ENCODE results near the gene SORBS2.

The SORBS2 gene

DNA sequence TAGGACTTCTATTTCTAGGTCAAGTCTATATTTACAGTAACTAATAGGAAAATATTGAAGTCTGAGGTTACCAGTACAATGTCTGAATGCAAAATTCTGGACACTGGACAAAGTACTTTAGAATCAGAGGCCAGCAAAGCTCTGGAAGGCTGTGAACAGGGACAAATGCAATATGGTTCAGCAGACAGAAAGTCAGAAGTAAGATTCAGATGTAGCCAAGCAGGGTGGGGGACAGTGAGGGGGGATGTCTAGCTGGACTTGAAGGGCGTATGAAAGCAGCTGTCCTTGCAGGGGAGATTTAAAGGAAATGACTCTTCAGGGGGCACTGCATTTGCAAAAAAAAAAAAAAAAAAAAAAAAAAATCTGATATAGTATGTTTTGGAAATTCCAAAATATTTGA, 2.9 kb downstream of the SORBS2 start:
- Histone ChIP-seq H3K9ac (ENCODE audit: low read depth, low read length) (no peak overlapping the region), H3K4me1 (ENCODE audit: insufficient read depth, low read length) (no peaks in the 10 kb centered on the region), H3K4me3 (ENCODE audit: low read depth in 1 of 2, low read length in 2 of 2) (no peak overlapping the region), H3K9me3 (ENCODE audit: insufficient read depth, low read length, severe bottlenecking) (no peaks in the 10 kb centered on the region), H3K27me3 (ENCODE audit: insufficient read depth, low read length, poor library complexity) (peaks cover 18% of the 10 kb centered on the region), H3K36me3 (ENCODE audit: insufficient read depth, low read length) (no peaks in the 10 kb centered on the region), H2AFZ (ENCODE audit: low read depth, low read length) (no peak overlapping the region), H4K20me1 (ENCODE audit: insufficient read depth, low read length) (no peaks in the 10 kb centered on the region), H3K27ac (ENCODE audit: low read length) (no peak overlapping the region), H3K4me2 (ENCODE audit: insufficient read depth, low read length) (no peak overlapping the region), H3K79me2 (ENCODE audit: insufficient read depth, low read length) (no peaks in the 10 kb centered on the region)
- ATAC-seq (ENCODE audit: insufficient read depth, low read depth) (no peak), DNase-seq (no peak)
- TF ChIP-seq EZH2 (IDR thresholded peaks at IDR 0.05; ENCODE audit: borderline replicate concordance, low read depth, low read length, severe bottlenecking): no peak
- TF ChIP-seq, protein P1, sequence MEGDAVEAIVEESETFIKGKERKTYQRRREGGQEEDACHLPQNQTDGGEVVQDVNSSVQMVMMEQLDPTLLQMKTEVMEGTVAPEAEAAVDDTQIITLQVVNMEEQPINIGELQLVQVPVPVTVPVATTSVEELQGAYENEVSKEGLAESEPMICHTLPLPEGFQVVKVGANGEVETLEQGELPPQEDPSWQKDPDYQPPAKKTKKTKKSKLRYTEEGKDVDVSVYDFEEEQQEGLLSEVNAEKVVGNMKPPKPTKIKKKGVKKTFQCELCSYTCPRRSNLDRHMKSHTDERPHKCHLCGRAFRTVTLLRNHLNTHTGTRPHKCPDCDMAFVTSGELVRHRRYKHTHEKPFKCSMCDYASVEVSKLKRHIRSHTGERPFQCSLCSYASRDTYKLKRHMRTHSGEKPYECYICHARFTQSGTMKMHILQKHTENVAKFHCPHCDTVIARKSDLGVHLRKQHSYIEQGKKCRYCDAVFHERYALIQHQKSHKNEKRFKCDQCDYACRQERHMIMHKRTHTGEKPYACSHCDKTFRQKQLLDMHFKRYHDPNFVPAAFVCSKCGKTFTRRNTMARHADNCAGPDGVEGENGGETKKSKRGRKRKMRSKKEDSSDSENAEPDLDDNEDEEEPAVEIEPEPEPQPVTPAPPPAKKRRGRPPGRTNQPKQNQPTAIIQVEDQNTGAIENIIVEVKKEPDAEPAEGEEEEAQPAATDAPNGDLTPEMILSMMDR (IDR thresholded peaks at IDR 0.05; ENCODE audit: borderline replicate concordance, extremely low read depth, low read length, poor library complexity, severe bottlenecking): no peak

DNA sequence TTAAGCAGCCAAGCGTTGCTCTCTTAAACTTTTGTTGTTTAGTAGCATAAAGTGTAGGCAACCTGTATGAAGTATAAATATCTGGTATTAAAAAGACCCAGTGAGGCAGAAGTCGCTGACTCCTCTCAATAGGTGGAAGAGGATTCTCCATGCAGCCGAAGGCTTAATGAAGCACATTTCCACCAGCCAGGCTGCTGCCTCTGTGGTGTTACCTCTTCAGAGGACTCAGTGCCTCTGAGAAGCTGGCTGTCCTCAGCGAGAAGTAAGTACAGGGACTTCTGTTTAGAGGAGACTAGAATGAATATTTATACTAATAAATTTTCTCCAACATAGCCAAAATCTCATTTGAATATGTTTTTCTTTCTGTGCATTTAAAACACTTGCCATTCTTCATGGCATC, 6.0 kb downstream of the SORBS2 start:
- peaks cover 4% of the 10 kb centered on the region for H3K27me3 ChIP-seq (ENCODE audit: insufficient read depth, low read length, poor library complexity)
- no peak overlapping the region for H3K4me3 ChIP-seq (ENCODE audit: low read depth in 1 of 2, low read length in 2 of 2)
- TF ChIP-seq EZH2 (IDR thresholded peaks at IDR 0.05; ENCODE audit: borderline replicate concordance, low read depth, low read length, severe bottlenecking): no peak
- TF ChIP-seq, protein P1 (IDR thresholded peaks at IDR 0.05; ENCODE audit: borderline replicate concordance, extremely low read depth, low read length, poor library complexity, severe bottlenecking): no peak
- no peak overlapping the region for H3K27ac ChIP-seq (ENCODE audit: low read length)
- ATAC-seq (ENCODE audit: insufficient read depth, low read depth): no peak
- H3K9ac ChIP-seq (ENCODE audit: low read depth, low read length): no peak overlapping the region
- no peaks in the 10 kb centered on the region for H3K9me3 ChIP-seq (ENCODE audit: insufficient read depth, low read length, severe bottlenecking)
- H2AFZ ChIP-seq (ENCODE audit: low read depth, low read length): no peak overlapping the region
- H3K79me2 ChIP-seq (ENCODE audit: insufficient read depth, low read length): no peaks in the 10 kb centered on the region
- DNase-seq: no peak
- H4K20me1 ChIP-seq (ENCODE audit: insufficient read depth, low read length): no peaks in the 10 kb centered on the region
- H3K4me1 ChIP-seq (ENCODE audit: insufficient read depth, low read length): no peaks in the 10 kb centered on the region
- H3K4me2 ChIP-seq (ENCODE audit: insufficient read depth, low read length): no peak overlapping the region
- no peaks in the 10 kb centered on the region for H3K36me3 ChIP-seq (ENCODE audit: insufficient read depth, low read length)

DNA sequence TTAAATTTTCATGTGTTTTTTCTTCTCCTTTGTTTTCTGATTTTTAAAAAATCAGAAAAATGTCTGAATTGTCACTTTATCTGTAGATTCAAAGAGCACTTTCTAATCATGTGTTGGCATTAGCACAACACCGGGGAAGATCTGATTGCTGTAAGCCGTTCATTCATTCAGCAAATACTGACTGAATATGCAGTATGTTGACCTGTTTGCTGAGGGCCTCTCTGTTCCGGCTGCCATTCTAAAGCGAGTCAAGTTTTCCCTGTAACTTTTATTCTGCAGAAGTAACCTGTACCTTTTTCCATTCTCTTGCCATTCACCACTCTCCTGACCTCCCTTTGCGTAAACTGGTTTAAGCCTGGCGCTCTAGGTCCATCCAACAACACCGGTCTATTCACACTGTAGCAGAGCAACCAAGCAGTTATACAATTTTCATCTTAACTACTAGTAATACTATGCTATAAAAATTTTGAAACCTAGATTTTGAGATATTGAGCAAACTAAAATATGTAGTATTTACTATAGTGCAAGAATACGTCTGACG, 6.7 kb downstream of the SORBS2 start:
- Histone ChIP-seq H3K4me1 (ENCODE audit: insufficient read depth, low read length) (no peaks in the 10 kb centered on the region), H3K9me3 (ENCODE audit: insufficient read depth, low read length, severe bottlenecking) (no peaks in the 10 kb centered on the region), H3K4me3 (ENCODE audit: low read depth in 1 of 2, low read length in 2 of 2) (no peak overlapping the region), H3K27ac (ENCODE audit: low read length) (no peak overlapping the region), H3K9ac (ENCODE audit: low read depth, low read length) (no peak overlapping the region), H3K27me3 (ENCODE audit: insufficient read depth, low read length, poor library complexity) (no peaks in the 10 kb centered on the region), H3K36me3 (ENCODE audit: insufficient read depth, low read length) (no peaks in the 10 kb centered on the region), H3K4me2 (ENCODE audit: insufficient read depth, low read length) (no peak overlapping the region), H4K20me1 (ENCODE audit: insufficient read depth, low read length) (no peaks in the 10 kb centered on the region), H3K79me2 (ENCODE audit: insufficient read depth, low read length) (no peaks in the 10 kb centered on the region), H2AFZ (ENCODE audit: low read depth, low read length) (no peak overlapping the region)
- DNase-seq: no peak
- no peak for ATAC-seq (ENCODE audit: insufficient read depth, low read depth)
- TF ChIP-seq, protein P1 (IDR thresholded peaks at IDR 0.05; ENCODE audit: borderline replicate concordance, extremely low read depth, low read length, poor library complexity, severe bottlenecking): no peak
- no peak for TF ChIP-seq EZH2 (IDR thresholded peaks at IDR 0.05; ENCODE audit: borderline replicate concordance, low read depth, low read length, severe bottlenecking)

DNA sequence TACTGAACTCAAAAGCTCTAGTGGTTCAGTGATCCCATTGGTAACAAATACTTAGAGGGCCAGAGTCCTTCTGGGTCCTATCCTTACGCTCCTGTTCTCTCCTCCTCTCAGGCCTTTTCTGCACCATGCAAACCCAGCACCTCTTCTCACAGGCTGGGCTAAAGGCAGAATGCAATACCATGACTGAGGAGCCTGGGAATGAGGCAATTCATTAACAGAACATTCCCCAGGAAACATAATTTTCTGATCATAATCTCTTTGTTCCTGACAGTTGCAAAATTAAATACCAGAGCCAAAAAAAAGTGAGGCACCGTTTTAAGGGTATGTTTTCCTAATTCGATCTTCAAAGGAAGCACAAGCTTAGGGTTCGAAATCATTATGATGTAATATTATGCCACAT, 9.0 kb downstream of the SORBS2 start:
- no peak for ATAC-seq (ENCODE audit: insufficient read depth, low read depth)
- DNase-seq: no peak
- Histone ChIP-seq H3K36me3 (ENCODE audit: insufficient read depth, low read length) (no peaks in the 10 kb centered on the region), H3K27ac (ENCODE audit: low read length) (no peak overlapping the region), H3K4me2 (ENCODE audit: insufficient read depth, low read length) (no peak overlapping the region), H3K9me3 (ENCODE audit: insufficient read depth, low read length, severe bottlenecking) (no peaks in the 10 kb centered on the region), H3K79me2 (ENCODE audit: insufficient read depth, low read length) (no peaks in the 10 kb centered on the region), H3K9ac (ENCODE audit: low read depth, low read length) (no peak overlapping the region), H2AFZ (ENCODE audit: low read depth, low read length) (no peak overlapping the region), H3K4me1 (ENCODE audit: insufficient read depth, low read length) (no peaks in the 10 kb centered on the region), H3K27me3 (ENCODE audit: insufficient read depth, low read length, poor library complexity) (no peaks in the 10 kb centered on the region), H4K20me1 (ENCODE audit: insufficient read depth, low read length) (no peaks in the 10 kb centered on the region), H3K4me3 (ENCODE audit: low read depth in 1 of 2, low read length in 2 of 2) (no peak overlapping the region)
- TF ChIP-seq, protein P1 (IDR thresholded peaks at IDR 0.05; ENCODE audit: borderline replicate concordance, extremely low read depth, low read length, poor library complexity, severe bottlenecking): no peak
- no peak for TF ChIP-seq EZH2 (IDR thresholded peaks at IDR 0.05; ENCODE audit: borderline replicate concordance, low read depth, low read length, severe bottlenecking)

Measured in DND-41 (cell line).